WTC11 (cell line): ENCODE measurements around the gene EFNB3. TPM values are rescaled to one million over a fixed set of nuclear protein-coding genes. Genes with fewer than 3 reads are reported as not detected.
A peak's percentile ranks its signal among the peaks of the same experiment; 100 is the strongest.

ENCODE experiments used
- CBFB ChIP-seq: sonication (generic); formaldehyde crosslinking; IDR thresholded peaks from 2 replicates; pipeline ENCODE4 v1.8.1; 2022; ENCODE audit warnings: mild to moderate bottlenecking, low read depth, missing genetic modification reagents
- FOXP1 ChIP-seq: sonication (generic); formaldehyde crosslinking; IDR thresholded peaks from 2 replicates; pipeline ENCODE4 v1.8.0; 2022; ENCODE audit warnings: missing genetic modification reagents, mild to moderate bottlenecking, moderate library complexity, borderline replicate concordance
- GRHL2 ChIP-seq: fragments of 250-450 bp; sonication (Bioruptor Pico); IDR thresholded peaks from 2 replicates; pipeline ENCODE4 v1.8.0; 2022; ENCODE audit warnings: mild to moderate bottlenecking, moderate library complexity; ENCODE audit not compliant: insufficient replicate concordance, severe bottlenecking
- JAZF1 ChIP-seq: fragments of 250-450 bp; sonication (Bioruptor Pico); IDR thresholded peaks from 2 replicates; pipeline ENCODE4 v1.9.0; 2021; ENCODE audit warnings: moderate library complexity, mild to moderate bottlenecking, inconsistent platforms
- NFATC4 ChIP-seq: fragments of 250-450 bp; sonication (Bioruptor Pico); IDR thresholded peaks from 2 replicates; pipeline ENCODE4 v1.9.0; 2021; ENCODE audit warnings: mild to moderate bottlenecking
- NR3C1 ChIP-seq: sonication (generic); formaldehyde crosslinking; conservative IDR thresholded peaks from 2 replicates; pipeline ENCODE4 v1.8.1; 2023; ENCODE audit warnings: low read depth, mild to moderate bottlenecking, missing genetic modification reagents
- OVOL2 ChIP-seq: fragments of 250-450 bp; sonication (Bioruptor Pico); IDR thresholded peaks from 2 replicates; pipeline ENCODE4 v1.9.0; 2021; ENCODE audit warnings: mild to moderate bottlenecking, borderline replicate concordance
- TP53 ChIP-seq: sonication (generic); formaldehyde crosslinking; IDR thresholded peaks from 2 replicates; pipeline ENCODE4 v1.8.1; 2023; ENCODE audit warnings: mild to moderate bottlenecking, missing genetic modification reagents
- ZBTB21 ChIP-seq: sonication (generic); formaldehyde crosslinking; IDR thresholded peaks from 2 replicates; pipeline ENCODE4 v1.8.1; 2023; ENCODE audit warnings: mild to moderate bottlenecking, missing genetic modification reagents, borderline replicate concordance
- ZNF138 ChIP-seq: sonication (generic); formaldehyde crosslinking; conservative IDR thresholded peaks from 2 replicates; pipeline ENCODE4 v1.8.1; 2022; ENCODE audit warnings: mild to moderate bottlenecking, moderate library complexity, missing genetic modification reagents
- ZNF317 ChIP-seq: sonication (generic); formaldehyde crosslinking; IDR thresholded peaks from 2 replicates; pipeline ENCODE4 v1.8.1; 2023; ENCODE audit warnings: low read depth, mild to moderate bottlenecking, moderate library complexity, missing genetic modification reagents, borderline replicate concordance
- total RNA-seq: library from RNA; stranded (reverse); gene quantifications from 3 replicates; pipeline ENCODE4 v1.2.3, GENCODE V29; 2021
- TF ChIP-seq, protein P1 (sequence below): sonication (generic); formaldehyde crosslinking; IDR thresholded peaks from 2 replicates; pipeline ENCODE4 v1.8.0; 2022; ENCODE audit warnings: mild to moderate bottlenecking, missing genetic modification reagents
- TF ChIP-seq, protein P2 (sequence below): sonication (generic); formaldehyde crosslinking; IDR thresholded peaks from 2 replicates; pipeline ENCODE4 v1.8.1; 2023; ENCODE audit warnings: mild to moderate bottlenecking, moderate library complexity, missing genetic modification reagents
- TF ChIP-seq, protein P3 (sequence below): fragments of 250-450 bp; sonication (Bioruptor Pico); conservative IDR thresholded peaks from 2 replicates; pipeline ENCODE4 v1.9.0; 2021; ENCODE audit warnings: mild to moderate bottlenecking
- TF ChIP-seq, protein P4 (sequence below): sonication (generic); formaldehyde crosslinking; IDR thresholded peaks from 2 replicates; pipeline ENCODE4 v1.8.1; 2023; ENCODE audit warnings: mild to moderate bottlenecking, missing genetic modification reagents, moderate library complexity
- TF ChIP-seq, protein P5 (sequence below): sonication (generic); formaldehyde crosslinking; IDR thresholded peaks from 2 replicates; pipeline ENCODE4 v1.8.0; 2023; ENCODE audit warnings: missing genetic modification reagents
- TF ChIP-seq, protein P6 (sequence below): fragments of 250-450 bp; sonication (Bioruptor Pico); IDR thresholded peaks from 2 replicates; pipeline ENCODE4 v1.9.0; 2021; ENCODE audit warnings: mild to moderate bottlenecking, borderline replicate concordance
- TF ChIP-seq, protein P7 (sequence below): sonication (generic); formaldehyde crosslinking; IDR thresholded peaks from 2 replicates; pipeline ENCODE4 v1.8.0; 2022; ENCODE audit warnings: mild to moderate bottlenecking, missing genetic modification reagents
- TF ChIP-seq, protein P8 (sequence below): sonication (generic); formaldehyde crosslinking; IDR thresholded peaks from 2 replicates; pipeline ENCODE4 v1.8.0; 2023; ENCODE audit warnings: mild to moderate bottlenecking, missing genetic modification reagents

The EFNB3 gene
- total RNA-seq, 1 experiment from 2014 or later, result 14.7 TPM

DNA sequence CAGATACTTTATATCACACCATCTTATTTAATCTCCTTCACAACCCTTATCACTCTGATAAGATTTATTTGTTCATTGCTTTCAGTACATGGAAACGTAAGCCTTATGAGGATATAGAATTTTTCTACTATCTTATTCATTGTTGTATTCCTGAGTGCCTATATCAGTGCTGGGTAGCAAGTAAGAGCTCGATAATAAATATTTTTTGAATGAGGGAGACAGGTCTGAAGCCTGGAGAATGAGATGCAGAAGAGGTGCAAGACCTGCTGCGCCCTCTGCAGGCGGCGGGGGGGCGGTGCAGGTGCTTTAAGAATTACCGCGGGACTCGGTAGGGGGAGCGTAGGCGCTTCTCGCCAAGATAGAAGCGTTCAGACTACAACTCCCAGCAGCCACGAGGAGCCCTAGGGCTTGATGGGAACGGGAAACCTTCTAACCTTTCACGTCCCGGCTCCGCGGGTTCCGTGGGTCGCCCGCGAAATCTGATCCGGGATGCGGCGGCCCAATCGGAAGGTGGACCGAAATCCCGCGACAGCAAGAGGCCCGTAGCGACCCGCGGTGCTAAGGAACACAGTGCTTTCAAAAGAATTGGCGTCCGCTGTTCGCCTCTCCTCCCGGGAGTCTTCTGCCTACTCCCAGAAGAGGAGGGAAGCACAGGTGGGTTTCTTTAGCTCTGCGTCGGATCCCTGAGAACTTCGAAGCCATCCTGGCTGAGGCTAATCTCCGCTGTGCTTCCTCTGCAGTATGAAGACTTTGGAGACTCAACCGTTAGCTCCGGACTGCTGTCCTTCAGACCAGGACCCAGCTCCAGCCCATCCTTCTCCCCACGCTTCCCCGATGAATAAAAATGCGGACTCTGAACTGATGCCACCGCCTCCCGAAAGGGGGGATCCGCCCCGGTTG, 16.8 kb upstream of the EFNB3 start, which contains the start of gene WRAP53 (continued):
- TF ChIP-seq ZBTB21 (CRISPR knock-in tag) (no peak), NFATC4 (CRISPR knock-in tag) (no peak), JAZF1 (CRISPR knock-in tag) (no peak), NR3C1 (CRISPR knock-in tag) (no peak), FOXP1 (CRISPR knock-in tag) (no peak), ZNF138 (no peak), GRHL2 (CRISPR knock-in tag) (no peak), OVOL2 (CRISPR knock-in tag) (no peak), TP53 (CRISPR knock-in tag) (no peak), ZNF317 (no peak), CBFB (CRISPR knock-in tag) (no peak)
- TF ChIP-seq, protein P1, sequence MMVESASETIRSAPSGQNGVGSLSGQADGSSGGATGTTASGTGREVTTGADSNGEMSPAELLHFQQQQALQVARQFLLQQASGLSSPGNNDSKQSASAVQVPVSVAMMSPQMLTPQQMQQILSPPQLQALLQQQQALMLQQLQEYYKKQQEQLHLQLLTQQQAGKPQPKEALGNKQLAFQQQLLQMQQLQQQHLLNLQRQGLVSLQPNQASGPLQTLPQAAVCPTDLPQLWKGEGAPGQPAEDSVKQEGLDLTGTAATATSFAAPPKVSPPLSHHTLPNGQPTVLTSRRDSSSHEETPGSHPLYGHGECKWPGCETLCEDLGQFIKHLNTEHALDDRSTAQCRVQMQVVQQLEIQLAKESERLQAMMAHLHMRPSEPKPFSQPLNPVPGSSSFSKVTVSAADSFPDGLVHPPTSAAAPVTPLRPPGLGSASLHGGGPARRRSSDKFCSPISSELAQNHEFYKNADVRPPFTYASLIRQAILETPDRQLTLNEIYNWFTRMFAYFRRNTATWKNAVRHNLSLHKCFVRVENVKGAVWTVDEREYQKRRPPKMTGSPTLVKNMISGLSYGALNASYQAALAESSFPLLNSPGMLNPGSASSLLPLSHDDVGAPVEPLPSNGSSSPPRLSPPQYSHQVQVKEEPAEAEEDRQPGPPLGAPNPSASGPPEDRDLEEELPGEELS (CRISPR knock-in tag), result no peak
- TF ChIP-seq, protein P2, sequence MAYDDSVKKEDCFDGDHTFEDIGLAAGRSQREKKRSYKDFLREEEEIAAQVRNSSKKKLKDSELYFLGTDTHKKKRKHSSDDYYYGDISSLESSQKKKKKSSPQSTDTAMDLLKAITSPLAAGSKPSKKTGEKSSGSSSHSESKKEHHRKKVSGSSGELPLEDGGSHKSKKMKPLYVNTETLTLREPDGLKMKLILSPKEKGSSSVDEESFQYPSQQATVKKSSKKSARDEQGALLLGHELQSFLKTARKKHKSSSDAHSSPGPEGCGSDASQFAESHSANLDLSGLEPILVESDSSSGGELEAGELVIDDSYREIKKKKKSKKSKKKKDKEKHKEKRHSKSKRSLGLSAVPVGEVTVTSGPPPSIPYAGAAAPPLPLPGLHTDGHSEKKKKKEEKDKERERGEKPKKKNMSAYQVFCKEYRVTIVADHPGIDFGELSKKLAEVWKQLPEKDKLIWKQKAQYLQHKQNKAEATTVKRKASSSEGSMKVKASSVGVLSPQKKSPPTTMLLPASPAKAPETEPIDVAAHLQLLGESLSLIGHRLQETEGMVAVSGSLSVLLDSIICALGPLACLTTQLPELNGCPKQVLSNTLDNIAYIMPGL, result no peak
- TF ChIP-seq, protein P3, sequence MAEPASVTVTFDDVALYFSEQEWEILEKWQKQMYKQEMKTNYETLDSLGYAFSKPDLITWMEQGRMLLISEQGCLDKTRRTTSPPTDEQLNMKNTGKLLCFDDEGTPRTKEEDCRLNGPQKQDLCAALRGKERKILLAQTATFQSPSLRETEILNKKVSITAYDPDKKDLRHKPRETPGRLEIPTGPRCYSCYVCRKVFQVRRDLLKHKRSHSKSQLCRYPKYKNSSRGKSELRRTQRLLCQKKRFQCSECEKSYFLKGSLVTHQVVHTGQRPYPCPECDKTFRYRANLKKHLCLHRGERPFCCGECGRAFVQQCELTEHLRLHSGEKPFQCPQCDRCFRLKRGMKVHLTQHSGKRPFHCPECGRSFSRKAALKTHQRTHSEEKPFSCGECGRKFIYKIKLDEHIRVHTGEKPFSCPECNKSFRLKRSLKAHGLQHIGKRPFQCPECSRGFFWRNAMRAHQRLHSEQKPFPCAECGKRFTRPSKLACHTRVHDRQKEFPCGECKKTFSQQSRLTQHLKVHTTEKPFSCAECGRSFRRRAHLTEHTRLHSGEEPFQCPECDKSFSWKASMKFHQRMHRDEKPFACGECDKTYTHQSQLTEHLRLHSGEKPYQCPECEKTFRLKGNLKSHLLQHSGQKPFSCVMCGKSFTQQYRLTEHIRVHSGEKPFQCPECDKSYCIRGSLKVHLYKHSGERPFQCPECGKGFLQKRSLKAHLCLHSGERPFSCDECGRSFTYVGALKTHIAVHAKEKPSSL, result no peak
- TF ChIP-seq, protein P4, sequence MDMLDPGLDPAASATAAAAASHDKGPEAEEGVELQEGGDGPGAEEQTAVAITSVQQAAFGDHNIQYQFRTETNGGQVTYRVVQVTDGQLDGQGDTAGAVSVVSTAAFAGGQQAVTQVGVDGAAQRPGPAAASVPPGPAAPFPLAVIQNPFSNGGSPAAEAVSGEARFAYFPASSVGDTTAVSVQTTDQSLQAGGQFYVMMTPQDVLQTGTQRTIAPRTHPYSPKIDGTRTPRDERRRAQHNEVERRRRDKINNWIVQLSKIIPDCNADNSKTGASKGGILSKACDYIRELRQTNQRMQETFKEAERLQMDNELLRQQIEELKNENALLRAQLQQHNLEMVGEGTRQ, result 0 out of 2 replicates have a peak, but pooled peaks have one; percentile 15
- TF ChIP-seq, protein P5, sequence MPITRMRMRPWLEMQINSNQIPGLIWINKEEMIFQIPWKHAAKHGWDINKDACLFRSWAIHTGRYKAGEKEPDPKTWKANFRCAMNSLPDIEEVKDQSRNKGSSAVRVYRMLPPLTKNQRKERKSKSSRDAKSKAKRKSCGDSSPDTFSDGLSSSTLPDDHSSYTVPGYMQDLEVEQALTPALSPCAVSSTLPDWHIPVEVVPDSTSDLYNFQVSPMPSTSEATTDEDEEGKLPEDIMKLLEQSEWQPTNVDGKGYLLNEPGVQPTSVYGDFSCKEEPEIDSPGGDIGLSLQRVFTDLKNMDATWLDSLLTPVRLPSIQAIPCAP (CRISPR knock-in tag), result 0 out of 2 replicates have a peak, but pooled peaks have one; percentile 19
- TF ChIP-seq, protein P6, sequence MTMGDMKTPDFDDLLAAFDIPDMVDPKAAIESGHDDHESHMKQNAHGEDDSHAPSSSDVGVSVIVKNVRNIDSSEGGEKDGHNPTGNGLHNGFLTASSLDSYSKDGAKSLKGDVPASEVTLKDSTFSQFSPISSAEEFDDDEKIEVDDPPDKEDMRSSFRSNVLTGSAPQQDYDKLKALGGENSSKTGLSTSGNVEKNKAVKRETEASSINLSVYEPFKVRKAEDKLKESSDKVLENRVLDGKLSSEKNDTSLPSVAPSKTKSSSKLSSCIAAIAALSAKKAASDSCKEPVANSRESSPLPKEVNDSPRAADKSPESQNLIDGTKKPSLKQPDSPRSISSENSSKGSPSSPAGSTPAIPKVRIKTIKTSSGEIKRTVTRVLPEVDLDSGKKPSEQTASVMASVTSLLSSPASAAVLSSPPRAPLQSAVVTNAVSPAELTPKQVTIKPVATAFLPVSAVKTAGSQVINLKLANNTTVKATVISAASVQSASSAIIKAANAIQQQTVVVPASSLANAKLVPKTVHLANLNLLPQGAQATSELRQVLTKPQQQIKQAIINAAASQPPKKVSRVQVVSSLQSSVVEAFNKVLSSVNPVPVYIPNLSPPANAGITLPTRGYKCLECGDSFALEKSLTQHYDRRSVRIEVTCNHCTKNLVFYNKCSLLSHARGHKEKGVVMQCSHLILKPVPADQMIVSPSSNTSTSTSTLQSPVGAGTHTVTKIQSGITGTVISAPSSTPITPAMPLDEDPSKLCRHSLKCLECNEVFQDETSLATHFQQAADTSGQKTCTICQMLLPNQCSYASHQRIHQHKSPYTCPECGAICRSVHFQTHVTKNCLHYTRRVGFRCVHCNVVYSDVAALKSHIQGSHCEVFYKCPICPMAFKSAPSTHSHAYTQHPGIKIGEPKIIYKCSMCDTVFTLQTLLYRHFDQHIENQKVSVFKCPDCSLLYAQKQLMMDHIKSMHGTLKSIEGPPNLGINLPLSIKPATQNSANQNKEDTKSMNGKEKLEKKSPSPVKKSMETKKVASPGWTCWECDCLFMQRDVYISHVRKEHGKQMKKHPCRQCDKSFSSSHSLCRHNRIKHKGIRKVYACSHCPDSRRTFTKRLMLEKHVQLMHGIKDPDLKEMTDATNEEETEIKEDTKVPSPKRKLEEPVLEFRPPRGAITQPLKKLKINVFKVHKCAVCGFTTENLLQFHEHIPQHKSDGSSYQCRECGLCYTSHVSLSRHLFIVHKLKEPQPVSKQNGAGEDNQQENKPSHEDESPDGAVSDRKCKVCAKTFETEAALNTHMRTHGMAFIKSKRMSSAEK, result no peak
- TF ChIP-seq, protein P7, sequence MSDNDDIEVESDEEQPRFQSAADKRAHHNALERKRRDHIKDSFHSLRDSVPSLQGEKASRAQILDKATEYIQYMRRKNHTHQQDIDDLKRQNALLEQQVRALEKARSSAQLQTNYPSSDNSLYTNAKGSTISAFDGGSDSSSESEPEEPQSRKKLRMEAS (CRISPR knock-in tag), result no peak
- TF ChIP-seq, protein P8, sequence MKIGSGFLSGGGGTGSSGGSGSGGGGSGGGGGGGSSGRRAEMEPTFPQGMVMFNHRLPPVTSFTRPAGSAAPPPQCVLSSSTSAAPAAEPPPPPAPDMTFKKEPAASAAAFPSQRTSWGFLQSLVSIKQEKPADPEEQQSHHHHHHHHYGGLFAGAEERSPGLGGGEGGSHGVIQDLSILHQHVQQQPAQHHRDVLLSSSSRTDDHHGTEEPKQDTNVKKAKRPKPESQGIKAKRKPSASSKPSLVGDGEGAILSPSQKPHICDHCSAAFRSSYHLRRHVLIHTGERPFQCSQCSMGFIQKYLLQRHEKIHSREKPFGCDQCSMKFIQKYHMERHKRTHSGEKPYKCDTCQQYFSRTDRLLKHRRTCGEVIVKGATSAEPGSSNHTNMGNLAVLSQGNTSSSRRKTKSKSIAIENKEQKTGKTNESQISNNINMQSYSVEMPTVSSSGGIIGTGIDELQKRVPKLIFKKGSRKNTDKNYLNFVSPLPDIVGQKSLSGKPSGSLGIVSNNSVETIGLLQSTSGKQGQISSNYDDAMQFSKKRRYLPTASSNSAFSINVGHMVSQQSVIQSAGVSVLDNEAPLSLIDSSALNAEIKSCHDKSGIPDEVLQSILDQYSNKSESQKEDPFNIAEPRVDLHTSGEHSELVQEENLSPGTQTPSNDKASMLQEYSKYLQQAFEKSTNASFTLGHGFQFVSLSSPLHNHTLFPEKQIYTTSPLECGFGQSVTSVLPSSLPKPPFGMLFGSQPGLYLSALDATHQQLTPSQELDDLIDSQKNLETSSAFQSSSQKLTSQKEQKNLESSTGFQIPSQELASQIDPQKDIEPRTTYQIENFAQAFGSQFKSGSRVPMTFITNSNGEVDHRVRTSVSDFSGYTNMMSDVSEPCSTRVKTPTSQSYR, result no peak
